HepG2 (cell line): ENCODE data around the gene SAMD4A. TPM values are rescaled to one million over a fixed set of nuclear protein-coding genes. Genes with fewer than 3 reads are reported as not detected.
A peak's percentile ranks its signal among the peaks of the same experiment; 100 is the strongest.

Source experiments
- CEBPG ChIP-seq: IDR thresholded peaks from 2 replicates; pipeline ENCODE4 v1.6.1; 2016
- JUND ChIP-seq: sonication (generic); formaldehyde crosslinking; IDR thresholded peaks from 2 replicates; pipeline ENCODE4 v1.8.0; 2022; ENCODE audit warnings: mild to moderate bottlenecking, missing genetic modification reagents
- POLR2A ChIP-seq, 2 experiments: IDR thresholded peaks; 2 replicates each; pipeline ENCODE4 v1.6.1; 2011; ENCODE audit warnings: low read depth in 2 of 2, low read length in 2 of 2, mild to moderate bottlenecking in 1 of 2, moderate library complexity in 1 of 2; ENCODE audit not compliant: insufficient read depth in 1 of 2
- REPIN1 ChIP-seq: sonication (generic); formaldehyde crosslinking; IDR thresholded peaks from 2 replicates; pipeline ENCODE4 v1.8.0; 2022; ENCODE audit warnings: missing genetic modification reagents, low read depth, mild to moderate bottlenecking, borderline replicate concordance
- TP53 ChIP-seq: sonication (generic); formaldehyde crosslinking; conservative IDR thresholded peaks from 2 replicates; pipeline ENCODE4 v1.4.0; 2020; ENCODE audit warnings: missing genetic modification reagents
- ZFAT ChIP-seq: sonication (generic); formaldehyde crosslinking; conservative IDR thresholded peaks from 2 replicates; pipeline ENCODE4 v1.8.1; 2023; ENCODE audit warnings: missing genetic modification reagents, inconsistent platforms
- ZNF33B ChIP-seq: sonication (generic); formaldehyde crosslinking; IDR thresholded peaks from 2 replicates; pipeline ENCODE4 v1.5.1; 2020; ENCODE audit warnings: mild to moderate bottlenecking, missing genetic modification reagents
- ZNF792 ChIP-seq: IDR thresholded peaks from 2 replicates; pipeline ENCODE4 v1.6.1; 2016
- polyA plus RNA-seq, 8 experiments: library from polyadenylated mRNA; depleted of rRNA in 3 of 8; stranded (reverse) in 7 of 8; unstranded in 1 of 8; fragments of >200 nt; fragmentation: Illumina TruSeq in 4 of 8; extraction: Trizol in 4 of 8; gene quantifications; 2 replicates each; pipeline versions ENCODE4 v1.2.1 to v1.2.3, GENCODE V29; 2011 to 2016; ENCODE audit warnings: low read depth in 4 of 8, missing spikeins in 1 of 8, mixed read lengths in 1 of 8; ENCODE audit not compliant: insufficient read depth in 1 of 8
- total RNA-seq, 5 experiments: library from RNA; depleted of rRNA; stranded (reverse); fragments of >200 nt; fragmentation: Illumina TruSeq; extraction: Trizol; gene quantifications; 2 replicates each; pipeline ENCODE4 v1.2.3, GENCODE V29; 2016; ENCODE audit warnings: low read depth in 1 of 5
- TF ChIP-seq, protein P1 (sequence below): sonication (generic); formaldehyde crosslinking; IDR thresholded peaks from 2 replicates; pipeline ENCODE4 v1.5.0; 2020; ENCODE audit warnings: mild to moderate bottlenecking, missing genetic modification reagents
- TF ChIP-seq, protein P2 (sequence below): sonication (generic); formaldehyde crosslinking; IDR thresholded peaks from 2 replicates; pipeline ENCODE4 v1.5.0; 2020; ENCODE audit warnings: missing genetic modification reagents
- TF ChIP-seq, protein P3 (sequence below): sonication (generic); formaldehyde crosslinking; conservative IDR thresholded peaks from 2 replicates; pipeline ENCODE4 v1.8.1; 2023; ENCODE audit warnings: missing genetic modification reagents
- TF ChIP-seq, protein P4 (sequence below): sonication (generic); formaldehyde crosslinking; IDR thresholded peaks from 2 replicates; pipeline ENCODE4 v1.4.0; 2020; ENCODE audit warnings: low read depth, mild to moderate bottlenecking, missing genetic modification reagents
- TF ChIP-seq, protein P5 (sequence below): sonication (generic); formaldehyde crosslinking; conservative IDR thresholded peaks from 2 replicates; pipeline ENCODE4 v1.4.0; 2020; ENCODE audit warnings: mild to moderate bottlenecking, missing genetic modification reagents, moderate library complexity
- TF ChIP-seq, protein P6 (sequence below): sonication (generic); formaldehyde crosslinking; IDR thresholded peaks from 2 replicates; pipeline ENCODE4 v1.4.0; 2020; ENCODE audit warnings: missing genetic modification reagents
- TF ChIP-seq, protein P7 (sequence below): sonication (generic); formaldehyde crosslinking; IDR thresholded peaks from 2 replicates; pipeline ENCODE4 v1.9.0; 2021; ENCODE audit warnings: missing genetic modification reagents, mild to moderate bottlenecking, borderline replicate concordance

SAMD4A gene
- total and polyA plus RNA-seq, 2 of the 13 experiments (the other 11 are each of a cell fraction or from before 2014, with no cell fraction given), result 11.8 to 13.0 TPM

DNA sequence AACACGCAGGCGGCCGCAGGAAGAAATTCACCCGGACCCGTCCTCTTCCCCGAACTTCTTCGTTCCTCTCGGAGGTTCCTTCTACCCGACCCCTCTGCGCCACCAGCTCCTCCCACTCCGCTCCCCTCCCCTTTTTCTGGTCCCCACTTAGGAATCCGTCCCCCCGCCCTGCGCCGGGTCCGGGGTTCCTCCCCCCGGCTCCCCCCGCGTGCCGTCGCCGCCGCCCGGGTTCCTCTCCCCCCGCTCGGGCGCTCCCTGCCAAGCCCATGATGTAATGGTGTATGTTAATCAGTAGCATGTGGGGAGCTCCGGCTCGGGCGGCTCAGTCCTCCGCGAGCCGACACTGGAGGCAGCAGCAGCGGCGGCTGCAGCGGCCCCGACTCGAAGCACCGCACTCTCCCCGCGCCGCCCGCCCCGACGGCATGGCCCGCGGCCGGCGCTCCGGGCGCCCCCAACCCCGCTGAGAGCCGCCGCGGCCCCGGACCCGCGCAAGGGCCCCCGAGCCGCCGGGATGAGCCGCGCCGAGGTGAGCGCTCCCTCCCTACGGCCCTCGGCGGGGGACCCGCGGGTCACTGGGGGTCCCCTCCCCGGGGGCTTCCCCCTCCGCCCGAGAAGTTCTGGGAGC is 1.0 kb upstream of the SAMD4A start (continued):
- TF ChIP-seq, protein P1, sequence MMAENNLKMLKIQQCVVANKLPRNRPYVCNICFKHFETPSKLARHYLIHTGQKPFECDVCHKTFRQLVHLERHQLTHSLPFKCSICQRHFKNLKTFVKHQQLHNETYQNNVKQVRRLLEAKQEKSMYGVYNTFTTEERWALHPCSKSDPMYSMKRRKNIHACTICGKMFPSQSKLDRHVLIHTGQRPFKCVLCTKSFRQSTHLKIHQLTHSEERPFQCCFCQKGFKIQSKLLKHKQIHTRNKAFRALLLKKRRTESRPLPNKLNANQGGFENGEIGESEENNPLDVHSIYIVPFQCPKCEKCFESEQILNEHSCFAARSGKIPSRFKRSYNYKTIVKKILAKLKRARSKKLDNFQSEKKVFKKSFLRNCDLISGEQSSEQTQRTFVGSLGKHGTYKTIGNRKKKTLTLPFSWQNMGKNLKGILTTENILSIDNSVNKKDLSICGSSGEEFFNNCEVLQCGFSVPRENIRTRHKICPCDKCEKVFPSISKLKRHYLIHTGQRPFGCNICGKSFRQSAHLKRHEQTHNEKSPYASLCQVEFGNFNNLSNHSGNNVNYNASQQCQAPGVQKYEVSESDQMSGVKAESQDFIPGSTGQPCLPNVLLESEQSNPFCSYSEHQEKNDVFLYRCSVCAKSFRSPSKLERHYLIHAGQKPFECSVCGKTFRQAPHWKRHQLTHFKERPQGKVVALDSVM (CRISPR knock-in tag), result 0 out of 2 replicates have a peak, but pooled peaks have one; percentile 4
- TF ChIP-seq JUND (CRISPR knock-in tag) (0 out of 2 replicates have a peak, but pooled peaks have one; percentile 30), ZNF792 (0 out of 2 replicates have a peak, but pooled peaks have one; percentile 30), CEBPG (peak; percentile 76), TP53 (CRISPR knock-in tag) (no peak), ZFAT (CRISPR knock-in tag) (no peak), REPIN1 (no peak), POLR2A (IDR thresholded peaks at IDR 0.05; ENCODE audit: insufficient read depth in 1 of 2, low read depth in 2 of 2, low read length in 2 of 2) (peak; percentile 78 to 87), ZNF33B (CRISPR knock-in tag) (no peak)
- TF ChIP-seq, protein P2, sequence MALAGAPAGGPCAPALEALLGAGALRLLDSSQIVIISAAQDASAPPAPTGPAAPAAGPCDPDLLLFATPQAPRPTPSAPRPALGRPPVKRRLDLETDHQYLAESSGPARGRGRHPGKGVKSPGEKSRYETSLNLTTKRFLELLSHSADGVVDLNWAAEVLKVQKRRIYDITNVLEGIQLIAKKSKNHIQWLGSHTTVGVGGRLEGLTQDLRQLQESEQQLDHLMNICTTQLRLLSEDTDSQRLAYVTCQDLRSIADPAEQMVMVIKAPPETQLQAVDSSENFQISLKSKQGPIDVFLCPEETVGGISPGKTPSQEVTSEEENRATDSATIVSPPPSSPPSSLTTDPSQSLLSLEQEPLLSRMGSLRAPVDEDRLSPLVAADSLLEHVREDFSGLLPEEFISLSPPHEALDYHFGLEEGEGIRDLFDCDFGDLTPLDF (CRISPR knock-in tag), result no peak
- TF ChIP-seq, protein P3, sequence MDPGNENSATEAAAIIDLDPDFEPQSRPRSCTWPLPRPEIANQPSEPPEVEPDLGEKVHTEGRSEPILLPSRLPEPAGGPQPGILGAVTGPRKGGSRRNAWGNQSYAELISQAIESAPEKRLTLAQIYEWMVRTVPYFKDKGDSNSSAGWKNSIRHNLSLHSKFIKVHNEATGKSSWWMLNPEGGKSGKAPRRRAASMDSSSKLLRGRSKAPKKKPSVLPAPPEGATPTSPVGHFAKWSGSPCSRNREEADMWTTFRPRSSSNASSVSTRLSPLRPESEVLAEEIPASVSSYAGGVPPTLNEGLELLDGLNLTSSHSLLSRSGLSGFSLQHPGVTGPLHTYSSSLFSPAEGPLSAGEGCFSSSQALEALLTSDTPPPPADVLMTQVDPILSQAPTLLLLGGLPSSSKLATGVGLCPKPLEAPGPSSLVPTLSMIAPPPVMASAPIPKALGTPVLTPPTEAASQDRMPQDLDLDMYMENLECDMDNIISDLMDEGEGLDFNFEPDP (CRISPR knock-in tag), result no peak
- TF ChIP-seq, protein P4, sequence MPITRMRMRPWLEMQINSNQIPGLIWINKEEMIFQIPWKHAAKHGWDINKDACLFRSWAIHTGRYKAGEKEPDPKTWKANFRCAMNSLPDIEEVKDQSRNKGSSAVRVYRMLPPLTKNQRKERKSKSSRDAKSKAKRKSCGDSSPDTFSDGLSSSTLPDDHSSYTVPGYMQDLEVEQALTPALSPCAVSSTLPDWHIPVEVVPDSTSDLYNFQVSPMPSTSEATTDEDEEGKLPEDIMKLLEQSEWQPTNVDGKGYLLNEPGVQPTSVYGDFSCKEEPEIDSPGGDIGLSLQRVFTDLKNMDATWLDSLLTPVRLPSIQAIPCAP (CRISPR knock-in tag), result no peak
- TF ChIP-seq, protein P5, sequence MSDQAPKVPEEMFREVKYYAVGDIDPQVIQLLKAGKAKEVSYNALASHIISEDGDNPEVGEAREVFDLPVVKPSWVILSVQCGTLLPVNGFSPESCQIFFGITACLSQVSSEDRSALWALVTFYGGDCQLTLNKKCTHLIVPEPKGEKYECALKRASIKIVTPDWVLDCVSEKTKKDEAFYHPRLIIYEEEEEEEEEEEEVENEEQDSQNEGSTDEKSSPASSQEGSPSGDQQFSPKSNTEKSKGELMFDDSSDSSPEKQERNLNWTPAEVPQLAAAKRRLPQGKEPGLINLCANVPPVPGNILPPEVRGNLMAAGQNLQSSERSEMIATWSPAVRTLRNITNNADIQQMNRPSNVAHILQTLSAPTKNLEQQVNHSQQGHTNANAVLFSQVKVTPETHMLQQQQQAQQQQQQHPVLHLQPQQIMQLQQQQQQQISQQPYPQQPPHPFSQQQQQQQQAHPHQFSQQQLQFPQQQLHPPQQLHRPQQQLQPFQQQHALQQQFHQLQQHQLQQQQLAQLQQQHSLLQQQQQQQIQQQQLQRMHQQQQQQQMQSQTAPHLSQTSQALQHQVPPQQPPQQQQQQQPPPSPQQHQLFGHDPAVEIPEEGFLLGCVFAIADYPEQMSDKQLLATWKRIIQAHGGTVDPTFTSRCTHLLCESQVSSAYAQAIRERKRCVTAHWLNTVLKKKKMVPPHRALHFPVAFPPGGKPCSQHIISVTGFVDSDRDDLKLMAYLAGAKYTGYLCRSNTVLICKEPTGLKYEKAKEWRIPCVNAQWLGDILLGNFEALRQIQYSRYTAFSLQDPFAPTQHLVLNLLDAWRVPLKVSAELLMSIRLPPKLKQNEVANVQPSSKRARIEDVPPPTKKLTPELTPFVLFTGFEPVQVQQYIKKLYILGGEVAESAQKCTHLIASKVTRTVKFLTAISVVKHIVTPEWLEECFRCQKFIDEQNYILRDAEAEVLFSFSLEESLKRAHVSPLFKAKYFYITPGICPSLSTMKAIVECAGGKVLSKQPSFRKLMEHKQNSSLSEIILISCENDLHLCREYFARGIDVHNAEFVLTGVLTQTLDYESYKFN (CRISPR knock-in tag), result peak; percentile 59; the same call in 1 of the 2 replicates
- TF ChIP-seq, protein P6, sequence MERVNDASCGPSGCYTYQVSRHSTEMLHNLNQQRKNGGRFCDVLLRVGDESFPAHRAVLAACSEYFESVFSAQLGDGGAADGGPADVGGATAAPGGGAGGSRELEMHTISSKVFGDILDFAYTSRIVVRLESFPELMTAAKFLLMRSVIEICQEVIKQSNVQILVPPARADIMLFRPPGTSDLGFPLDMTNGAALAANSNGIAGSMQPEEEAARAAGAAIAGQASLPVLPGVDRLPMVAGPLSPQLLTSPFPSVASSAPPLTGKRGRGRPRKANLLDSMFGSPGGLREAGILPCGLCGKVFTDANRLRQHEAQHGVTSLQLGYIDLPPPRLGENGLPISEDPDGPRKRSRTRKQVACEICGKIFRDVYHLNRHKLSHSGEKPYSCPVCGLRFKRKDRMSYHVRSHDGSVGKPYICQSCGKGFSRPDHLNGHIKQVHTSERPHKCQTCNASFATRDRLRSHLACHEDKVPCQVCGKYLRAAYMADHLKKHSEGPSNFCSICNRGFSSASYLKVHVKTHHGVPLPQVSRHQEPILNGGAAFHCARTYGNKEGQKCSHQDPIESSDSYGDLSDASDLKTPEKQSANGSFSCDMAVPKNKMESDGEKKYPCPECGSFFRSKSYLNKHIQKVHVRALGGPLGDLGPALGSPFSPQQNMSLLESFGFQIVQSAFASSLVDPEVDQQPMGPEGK (CRISPR knock-in tag), result peak; percentile 99
- TF ChIP-seq, protein P7, sequence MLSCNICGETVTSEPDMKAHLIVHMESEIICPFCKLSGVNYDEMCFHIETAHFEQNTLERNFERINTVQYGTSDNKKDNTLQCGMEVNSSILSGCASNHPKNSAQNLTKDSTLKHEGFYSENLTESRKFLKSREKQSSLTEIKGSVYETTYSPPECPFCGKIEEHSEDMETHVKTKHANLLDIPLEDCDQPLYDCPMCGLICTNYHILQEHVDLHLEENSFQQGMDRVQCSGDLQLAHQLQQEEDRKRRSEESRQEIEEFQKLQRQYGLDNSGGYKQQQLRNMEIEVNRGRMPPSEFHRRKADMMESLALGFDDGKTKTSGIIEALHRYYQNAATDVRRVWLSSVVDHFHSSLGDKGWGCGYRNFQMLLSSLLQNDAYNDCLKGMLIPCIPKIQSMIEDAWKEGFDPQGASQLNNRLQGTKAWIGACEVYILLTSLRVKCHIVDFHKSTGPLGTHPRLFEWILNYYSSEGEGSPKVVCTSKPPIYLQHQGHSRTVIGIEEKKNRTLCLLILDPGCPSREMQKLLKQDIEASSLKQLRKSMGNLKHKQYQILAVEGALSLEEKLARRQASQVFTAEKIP, result no peak
